Measurements from ENCODE around the gene ZDHHC24.

Gene ZDHHC24

DNA sequence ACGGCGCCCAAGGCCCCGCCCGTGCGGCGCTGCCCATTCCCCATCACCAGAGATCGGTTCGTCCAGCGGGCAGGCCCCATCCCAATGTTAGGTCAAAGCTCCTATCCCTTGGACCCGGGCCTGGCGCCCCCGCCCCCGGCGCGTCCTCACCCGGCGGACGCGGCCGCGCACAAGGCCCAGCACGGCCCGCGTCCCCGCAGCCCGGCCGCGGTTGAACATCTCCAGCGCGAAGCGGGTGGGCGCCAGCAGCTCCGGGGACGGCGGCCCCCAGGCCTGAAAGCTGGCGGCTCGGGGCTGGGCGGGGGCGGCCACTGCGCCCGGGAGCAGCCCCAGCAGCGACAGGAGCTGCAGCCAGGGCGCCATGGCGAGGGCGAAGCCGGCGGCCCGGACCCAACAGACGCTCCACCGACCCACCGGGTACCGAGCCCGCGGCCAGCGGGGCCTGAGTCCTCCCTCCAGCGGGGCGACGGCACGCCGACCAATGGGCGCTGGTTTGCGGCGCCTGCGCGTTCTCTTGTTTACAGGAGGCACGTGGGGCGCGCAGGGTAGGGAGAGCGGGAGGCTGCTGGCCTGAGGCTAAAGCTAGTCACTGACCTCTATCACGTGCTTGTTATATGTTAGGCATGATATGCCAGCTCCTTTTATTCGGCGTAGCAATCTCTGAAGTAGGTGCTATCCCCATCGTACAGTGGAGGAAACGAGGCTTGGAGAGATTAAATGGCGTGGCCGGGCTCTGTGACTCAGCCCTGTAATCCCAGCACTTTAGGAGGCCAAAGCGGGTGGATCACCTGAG is 22.5 kb upstream of the ZDHHC24 start, which contains the start of gene CTSF:
CTSF (minus strand) TSS at position 483 of the 793 bp plus-strand sequence; CDS start at position 363, 120 bp downstream.
- Histone ChIP-seq H3K27me3 (peaks cover 27 to 52% (median 49%) of the 10 kb centered on the region in 11 experiments), H3K4me1 (peaks cover 0 to 10% (median 3%) of the 10 kb centered on the region in 10 experiments; a peak in 5 of 20 replicates), H3K9ac (no peak within 1 kb of the TSS), H3K36me3 (no peaks in the 10 kb centered on the region), H3K27ac (no peak within 1 kb of the TSS), H4K20me1 (peaks cover 0 to 17% (median 0%) of the 10 kb centered on the region in 11 experiments; a peak in 1 of 22 replicates), H3K9me3 (replicated peaks in 1 of 11) (peaks cover 0 to 14% (median 0%) of the 10 kb centered on the region in 11 experiments; a peak in 6 of 22 replicates), H3K4me3 (no peak within 1 kb of the TSS), H3K4me2 (no peak within 1 kb of the TSS)
- TF ChIP-seq Cebpa-rat (IDR thresholded peaks at IDR 0.05): no peak

DNA sequence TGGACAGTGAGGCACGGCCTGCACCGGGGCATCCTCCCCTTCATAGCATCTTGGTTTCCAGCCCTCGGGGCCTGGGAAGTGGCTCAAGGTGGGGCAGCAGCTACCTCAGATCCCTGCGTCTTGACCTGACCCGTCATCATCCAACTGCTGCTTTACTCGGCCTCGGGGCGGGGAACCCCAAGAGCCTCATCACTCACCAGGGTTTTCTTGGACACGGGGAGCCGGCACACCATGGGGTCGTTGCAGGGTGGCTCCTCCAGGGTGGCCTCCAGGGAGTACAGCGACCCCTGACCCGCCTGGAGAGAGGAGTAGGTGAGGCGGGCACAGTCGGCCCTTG is 21.9 kb upstream of the ZDHHC24 start:
- peaks cover 27 to 52% (median 49%) of the 10 kb centered on the region in 11 experiments for H3K27me3 ChIP-seq
- H3K36me3 ChIP-seq: no peaks in the 10 kb centered on the region
- H3K4me2 ChIP-seq: no peak overlapping the region
- H3K27ac ChIP-seq: no peak overlapping the region
- H3K9me3 ChIP-seq (replicated peaks in 1 of 11): peaks cover 0 to 14% (median 0%) of the 10 kb centered on the region in 11 experiments; a peak in 6 of 22 replicates
- H4K20me1 ChIP-seq: peaks cover 0 to 17% (median 0%) of the 10 kb centered on the region in 11 experiments; a peak in 2 of 22 replicates
- H3K9ac ChIP-seq: no peak overlapping the region
- TF ChIP-seq Cebpa-rat (IDR thresholded peaks at IDR 0.05): no peak
- H3K4me3 ChIP-seq: no peak overlapping the region
- peaks cover 0 to 10% (median 3%) of the 10 kb centered on the region in 10 experiments; a peak in 5 of 20 replicates for H3K4me1 ChIP-seq

DNA sequence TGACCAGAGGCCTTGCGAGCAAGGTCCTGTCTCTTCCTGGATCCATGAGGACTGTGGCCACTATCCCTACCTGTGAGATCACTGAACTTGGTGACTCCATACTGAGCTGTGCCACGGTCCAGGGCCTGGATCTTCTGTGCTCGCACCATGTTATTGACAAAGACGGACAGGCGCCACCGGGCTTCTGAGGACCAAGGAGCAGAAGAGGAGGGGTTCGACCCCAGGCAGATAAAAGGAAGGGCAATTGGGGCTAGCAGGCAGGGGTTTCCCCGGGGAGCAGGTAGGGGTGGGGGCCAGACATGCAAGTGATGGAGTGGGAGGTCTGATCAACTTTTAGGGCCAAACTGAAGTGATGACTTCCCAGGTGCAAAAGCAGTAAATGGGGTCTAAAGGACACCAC is 20.4 kb upstream of the ZDHHC24 start:
- Histone ChIP-seq H3K4me2 (no peak overlapping the region), H3K4me3 (no peak overlapping the region), H3K27me3 (peaks cover 27 to 52% (median 49%) of the 10 kb centered on the region in 11 experiments), H4K20me1 (peaks cover 0 to 17% (median 0%) of the 10 kb centered on the region in 11 experiments; a peak in 2 of 22 replicates), H3K9me3 (replicated peaks in 1 of 11) (peaks cover 0 to 14% (median 0%) of the 10 kb centered on the region in 11 experiments; a peak in 6 of 22 replicates), H3K4me1 (peaks cover 0 to 10% (median 3%) of the 10 kb centered on the region in 10 experiments; a peak in 5 of 20 replicates), H3K9ac (no peak overlapping the region), H3K27ac (no peak overlapping the region), H3K36me3 (no peaks in the 10 kb centered on the region)
- no peak for TF ChIP-seq Cebpa-rat (IDR thresholded peaks at IDR 0.05)

DNA sequence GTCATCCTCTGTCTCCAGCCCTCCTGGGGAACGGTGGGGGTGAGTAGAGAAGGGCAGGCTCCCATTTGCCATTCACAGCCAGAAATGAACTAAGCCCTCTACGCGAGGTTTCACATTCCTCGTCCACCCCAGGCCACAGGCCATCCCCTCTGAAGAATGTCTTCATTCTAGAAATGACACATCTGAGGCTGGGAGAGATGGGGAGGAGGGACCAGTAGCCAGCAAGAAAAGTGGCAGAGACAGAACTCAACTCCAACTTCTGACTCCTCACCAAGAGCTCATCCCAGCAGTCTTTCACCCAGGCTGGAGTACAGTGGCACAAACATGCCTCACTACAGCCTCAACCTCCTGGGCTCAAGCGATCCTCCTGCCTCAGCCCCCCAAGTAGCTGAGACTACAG is 19.1 kb upstream of the ZDHHC24 start:
- Histone ChIP-seq H4K20me1 (peaks cover 0 to 17% (median 0%) of the 10 kb centered on the region in 11 experiments; a peak in 2 of 22 replicates), H3K36me3 (no peaks in the 10 kb centered on the region), H3K9ac (no peak overlapping the region), H3K27me3 (peaks cover 27 to 47% (median 41%) of the 10 kb centered on the region in 11 experiments), H3K27ac (no peak overlapping the region), H3K4me1 (peaks cover 0 to 9% (median 1%) of the 10 kb centered on the region in 10 experiments; a peak in 5 of 20 replicates), H3K9me3 (replicated peaks in 1 of 11) (peaks cover 0 to 14% (median 0%) of the 10 kb centered on the region in 11 experiments; a peak in 6 of 22 replicates), H3K4me2 (no peak overlapping the region), H3K4me3 (no peak overlapping the region)
- no peak for TF ChIP-seq Cebpa-rat (IDR thresholded peaks at IDR 0.05)

DNA sequence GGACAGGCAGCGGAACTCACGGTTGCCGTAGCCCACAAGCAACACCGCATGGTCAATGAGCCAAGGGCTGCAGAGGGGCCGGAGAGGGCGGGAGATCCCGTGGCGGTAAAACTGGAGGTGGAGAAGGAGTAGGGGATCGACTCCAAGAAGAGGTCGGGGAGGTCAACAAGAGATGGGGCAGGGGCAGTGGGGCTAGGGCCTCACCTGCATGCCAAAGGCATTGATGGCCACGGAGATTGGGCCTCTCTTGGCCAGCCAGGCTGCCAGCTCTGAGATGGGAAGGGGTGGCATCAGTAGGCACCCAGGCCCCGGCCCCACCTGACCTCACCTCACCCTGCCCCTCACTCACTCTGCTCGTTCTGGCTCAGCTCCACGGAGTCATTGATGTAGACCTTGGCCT is 18.7 kb upstream of the ZDHHC24 start:
- no peak for TF ChIP-seq Cebpa-rat (IDR thresholded peaks at IDR 0.05)
- Histone ChIP-seq H3K27ac (no peak overlapping the region), H3K4me2 (no peak overlapping the region), H3K4me3 (no peak overlapping the region), H3K9ac (no peak overlapping the region), H3K9me3 (replicated peaks in 1 of 11) (peaks cover 0 to 14% (median 0%) of the 10 kb centered on the region in 11 experiments; a peak in 6 of 22 replicates), H3K27me3 (peaks cover 27 to 43% (median 37%) of the 10 kb centered on the region in 11 experiments), H4K20me1 (peaks cover 0 to 17% (median 0%) of the 10 kb centered on the region in 11 experiments; a peak in 2 of 22 replicates), H3K4me1 (peaks cover 0 to 4% (median 0%) of the 10 kb centered on the region in 10 experiments; a peak in 2 of 20 replicates), H3K36me3 (no peaks in the 10 kb centered on the region)

DNA sequence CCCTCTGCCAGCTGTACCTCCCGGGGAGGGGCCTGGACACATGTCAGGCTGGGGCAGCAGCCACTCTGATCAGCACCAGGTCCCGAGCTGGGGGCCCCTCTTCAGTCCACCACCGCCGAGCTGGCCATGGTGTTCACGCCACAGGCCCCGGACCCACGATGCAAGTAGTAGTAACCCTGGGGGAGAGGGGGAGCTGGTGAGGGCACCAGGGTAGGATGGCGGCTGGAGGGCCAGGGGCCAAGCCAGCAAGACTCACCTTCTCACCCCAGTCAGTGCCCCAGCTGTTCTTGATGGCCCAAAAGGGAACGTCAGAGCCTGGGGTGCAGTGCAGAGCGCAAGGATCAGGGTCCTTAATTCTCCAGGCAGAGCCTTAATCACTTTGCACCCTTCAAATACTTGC is 18.0 kb upstream of the ZDHHC24 start:
- Histone ChIP-seq H3K4me1 (no peaks in the 10 kb centered on the region), H3K4me2 (no peak overlapping the region), H3K36me3 (no peaks in the 10 kb centered on the region), H3K27ac (no peak overlapping the region), H3K9ac (no peak overlapping the region), H4K20me1 (peaks cover 0 to 17% (median 0%) of the 10 kb centered on the region in 11 experiments; a peak in 2 of 22 replicates), H3K27me3 (peaks cover 22 to 36% (median 30%) of the 10 kb centered on the region in 11 experiments), H3K9me3 (replicated peaks in 1 of 11) (peaks cover 0 to 14% (median 0%) of the 10 kb centered on the region in 11 experiments; a peak in 6 of 22 replicates), H3K4me3 (no peak overlapping the region)
- no peak for TF ChIP-seq Cebpa-rat (IDR thresholded peaks at IDR 0.05)

DNA sequence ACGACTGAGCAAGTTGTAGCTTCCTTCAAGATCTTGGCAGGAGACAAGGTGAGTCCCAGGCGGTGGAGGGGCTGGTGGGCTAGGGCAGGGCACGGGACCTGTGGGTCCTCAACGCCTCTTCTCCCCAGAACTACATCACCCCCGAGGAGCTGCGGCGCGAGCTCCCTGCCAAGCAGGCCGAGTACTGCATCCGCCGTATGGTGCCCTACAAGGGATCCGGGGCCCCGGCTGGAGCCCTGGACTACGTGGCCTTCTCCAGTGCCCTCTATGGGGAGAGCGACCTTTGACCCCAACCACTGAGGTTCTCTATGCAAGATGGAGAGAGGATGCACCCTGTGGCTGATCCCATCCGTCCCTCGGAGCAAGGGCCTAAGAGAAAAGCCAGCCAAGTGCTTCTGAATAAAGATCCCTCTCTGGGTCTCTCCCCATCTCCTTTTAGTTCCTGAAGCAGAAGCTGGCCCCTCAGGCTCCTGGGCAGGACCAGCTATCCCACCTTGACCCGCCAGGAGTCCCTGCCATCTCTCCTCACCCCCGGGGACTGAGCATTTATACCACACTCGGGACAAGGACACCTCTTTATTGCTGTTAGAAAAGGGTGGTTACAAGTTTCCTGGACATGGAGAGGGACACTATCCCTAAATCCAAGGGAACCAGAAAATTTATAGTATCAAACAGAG is 17.2 kb upstream of the ZDHHC24 start:
- no peak overlapping the region for H3K27ac ChIP-seq
- no peak overlapping the region for H3K9ac ChIP-seq
- no peaks in the 10 kb centered on the region for H3K36me3 ChIP-seq
- H3K4me1 ChIP-seq: no peaks in the 10 kb centered on the region
- H4K20me1 ChIP-seq: peaks cover 0 to 12% (median 0%) of the 10 kb centered on the region in 11 experiments; a peak in 2 of 22 replicates
- no peak for TF ChIP-seq Cebpa-rat (IDR thresholded peaks at IDR 0.05)
- H3K4me3 ChIP-seq: no peak overlapping the region
- peaks cover 14 to 28% (median 22%) of the 10 kb centered on the region in 11 experiments for H3K27me3 ChIP-seq
- no peak overlapping the region for H3K4me2 ChIP-seq
- H3K9me3 ChIP-seq (replicated peaks in 1 of 11): peaks cover 0 to 10% (median 0%) of the 10 kb centered on the region in 11 experiments; a peak in 5 of 22 replicates

DNA sequence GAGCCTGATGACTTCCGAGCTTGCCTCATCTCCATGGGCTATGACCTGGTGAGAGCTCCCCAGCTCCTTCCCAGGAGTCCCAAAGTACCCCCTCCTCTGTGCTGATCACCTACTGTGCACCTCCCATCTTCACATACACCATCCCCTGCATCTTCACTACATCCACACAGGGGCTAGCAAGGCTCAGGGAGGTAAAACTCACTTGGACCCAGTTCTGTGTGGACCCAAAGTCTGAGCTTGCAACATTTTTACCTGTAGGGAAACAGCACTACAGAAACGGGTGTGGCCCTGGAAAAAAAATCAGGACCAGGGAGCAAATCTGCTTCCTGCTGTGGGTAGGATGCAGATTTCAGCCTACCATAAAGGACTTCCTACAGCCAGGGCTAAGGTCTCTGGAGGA is 16.4 kb upstream of the ZDHHC24 start:
- no peak overlapping the region for H3K4me2 ChIP-seq
- peaks cover 0 to 4% (median 0%) of the 10 kb centered on the region in 11 experiments; a peak in 1 of 22 replicates for H4K20me1 ChIP-seq
- H3K4me3 ChIP-seq: no peak overlapping the region
- H3K9ac ChIP-seq: no peak overlapping the region
- no peak overlapping the region for H3K27ac ChIP-seq
- H3K4me1 ChIP-seq: no peaks in the 10 kb centered on the region
- TF ChIP-seq Cebpa-rat (IDR thresholded peaks at IDR 0.05): no peak
- peaks cover 0 to 2% (median 0%) of the 10 kb centered on the region in 11 experiments; a peak in 2 of 22 replicates for H3K9me3 ChIP-seq (replicated peaks in 1 of 11)
- H3K27me3 ChIP-seq: peaks cover 6 to 20% (median 14%) of the 10 kb centered on the region in 11 experiments
- no peaks in the 10 kb centered on the region for H3K36me3 ChIP-seq

DNA sequence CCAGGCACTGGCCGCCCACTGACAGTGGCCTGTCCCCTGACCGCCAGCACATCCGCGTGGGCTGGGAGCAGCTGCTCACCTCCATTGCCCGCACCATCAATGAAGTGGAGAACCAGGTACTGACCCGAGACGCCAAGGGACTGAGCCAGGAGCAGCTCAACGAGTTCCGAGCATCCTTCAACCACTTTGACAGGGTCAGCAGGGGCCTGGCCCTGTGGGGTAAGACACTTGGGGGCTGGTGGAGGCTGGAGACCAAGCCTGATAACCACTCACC is 16.1 kb upstream of the ZDHHC24 start:
- no peak for TF ChIP-seq Cebpa-rat (IDR thresholded peaks at IDR 0.05)
- Histone ChIP-seq H3K9ac (no peak overlapping the region), H3K4me1 (no peaks in the 10 kb centered on the region), H3K9me3 (replicated peaks in 1 of 11) (no peaks in the 10 kb centered on the region), H4K20me1 (peaks cover 0 to 4% (median 0%) of the 10 kb centered on the region in 11 experiments; a peak in 1 of 22 replicates), H3K4me3 (no peak overlapping the region), H3K27ac (no peak overlapping the region), H3K4me2 (no peak overlapping the region), H3K27me3 (peaks cover 3 to 16% (median 11%) of the 10 kb centered on the region in 11 experiments; a peak in 21 of 22 replicates), H3K36me3 (no peaks in the 10 kb centered on the region)

All from BLaER1 treated with 17β-estradiol and CSF1 and Interleukin-3, amounts not matched to agents 10 nM and 100 nM (cell line).